ENCODE measurements around the gene ILF3.

ILF3 gene

GRCh38 chr19:10653732-10654609, at the start of gene ILF3:
Gene ILF3, plus strand, starts transcription at chr19:10654346. Its CDS starts 16,260 bp downstream, at chr19:10670606.
- peak; percentile 100 for DNase-seq (ENCODE audit: low spot score)

GRCh38 chr19:10604460-10604980, 49.6 kb upstream of the ILF3 start:
- no peak for DNase-seq (ENCODE audit: low spot score)

- DNase-seq (ENCODE audit: low spot score): no peak
These were observed 42.2 kb upstream of the ILF3 start for GRCh38 chr19:10611907-10612306.

DNA sequence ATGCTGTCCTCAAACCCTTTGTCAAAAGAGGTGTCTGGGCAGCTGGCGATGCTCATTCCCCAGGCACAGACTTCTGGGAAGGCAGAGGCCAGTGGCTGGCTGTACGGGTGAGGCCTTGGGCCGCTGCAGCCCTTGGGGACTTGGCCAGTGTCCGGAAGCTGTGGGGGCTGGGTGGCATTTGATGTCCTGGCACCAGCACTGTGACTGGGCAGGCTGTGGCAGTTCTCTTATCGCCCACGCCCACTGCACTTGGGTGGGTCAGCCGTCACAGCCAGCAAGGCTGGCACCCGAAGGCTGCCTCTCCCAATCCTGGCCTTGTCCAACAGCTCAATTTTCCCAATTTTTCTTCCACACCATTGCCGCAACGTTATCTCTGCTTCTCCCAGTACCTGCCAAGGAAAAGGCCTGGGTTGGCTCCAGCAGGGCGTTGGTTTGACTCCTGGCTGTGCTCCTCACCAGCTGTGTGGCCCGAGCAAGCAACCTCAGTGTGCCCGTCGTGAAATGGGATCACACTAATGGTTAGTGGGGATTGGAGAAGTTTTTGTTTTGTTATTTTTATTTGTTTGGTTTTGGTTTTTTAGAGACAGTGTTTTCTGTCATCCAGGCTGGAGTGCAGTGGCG, 41.5 kb upstream of the ILF3 start:
- peak; percentile 59 for DNase-seq (ENCODE audit: low spot score)

- no peak for DNase-seq (ENCODE audit: low spot score)
These were observed 38.6 kb upstream of the ILF3 start for GRCh38 chr19:10615429-10616023.

- DNase-seq (ENCODE audit: low spot score): no peak
These were observed 36.6 kb upstream of the ILF3 start for GRCh38 chr19:10617409-10618121.

DNA sequence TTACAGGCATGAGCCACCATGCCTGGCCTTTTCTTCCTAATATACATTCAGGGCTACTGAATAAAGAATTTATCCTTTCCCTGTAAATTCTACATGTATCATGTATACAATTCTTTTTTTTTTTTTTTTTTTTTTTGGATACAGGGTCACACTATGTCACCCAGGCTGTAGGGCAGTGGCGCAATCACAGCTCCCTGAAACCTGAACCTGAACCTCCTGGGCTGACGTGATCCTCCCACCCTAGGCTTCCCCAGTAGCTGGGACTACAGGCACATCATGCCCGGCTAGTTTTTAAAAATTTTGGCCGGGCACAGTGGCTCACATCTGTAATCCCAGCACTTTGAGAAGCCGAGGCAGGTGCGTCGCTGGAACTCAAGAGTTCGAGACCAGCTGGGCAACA, 35.3 kb upstream of the ILF3 start:
- DNase-seq (ENCODE audit: low spot score): no peak

GRCh38 chr19:10620786-10621185, 33.4 kb upstream of the ILF3 start:
- no peak for DNase-seq (ENCODE audit: low spot score)

GRCh38 chr19:10621966-10622365, 32.2 kb upstream of the ILF3 start:
- DNase-seq (ENCODE audit: low spot score): no peak

DNA sequence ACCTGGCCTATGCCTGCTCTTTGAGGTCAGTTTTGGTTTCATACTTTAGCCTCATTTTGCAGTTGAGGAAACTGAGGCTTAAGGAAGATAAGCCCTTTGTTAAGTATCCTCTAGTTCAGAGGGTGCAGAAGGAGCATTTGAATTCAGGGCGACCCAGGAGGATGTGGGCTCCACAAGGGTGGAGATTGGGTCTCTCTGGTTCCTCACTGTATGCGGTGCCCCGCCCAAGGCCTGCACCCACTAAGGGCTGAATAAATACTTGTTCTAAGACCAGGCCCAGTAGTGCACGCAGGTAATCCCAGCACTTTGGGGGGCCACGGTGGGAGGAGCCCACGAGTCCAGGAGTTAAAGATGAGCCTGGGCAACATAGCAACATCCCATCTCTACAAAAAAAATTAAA, 29.6 kb upstream of the ILF3 start:
- no peak for DNase-seq (ENCODE audit: low spot score)

- peak; percentile 78 for DNase-seq (ENCODE audit: low spot score)
These were observed 29.0 kb upstream of the ILF3 start, which contains the start of gene SLC44A2 for GRCh38 chr19:10625003-10625761. Gene SLC44A2, plus strand, starts transcription at chr19:10625553. Its CDS starts 81 bp downstream, at chr19:10625634.

DNA sequence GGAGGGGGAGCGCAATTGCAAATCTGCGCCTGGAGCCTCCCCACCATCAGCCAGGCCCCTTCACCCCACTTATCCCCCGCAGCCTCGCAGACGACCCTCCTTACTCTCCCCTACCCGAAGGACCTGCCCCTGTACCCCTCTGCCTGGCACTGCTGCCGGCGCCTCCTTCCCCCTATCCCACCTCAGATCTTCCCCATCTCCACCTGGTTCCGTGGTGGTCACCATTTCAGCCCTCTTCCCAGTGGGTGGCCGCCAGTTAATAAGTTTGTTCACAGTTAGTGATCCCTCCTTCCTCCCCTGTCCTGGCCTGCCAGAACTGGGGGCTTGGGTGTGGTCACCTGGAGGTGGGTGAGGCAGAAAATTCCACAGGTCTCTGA, 28.4 kb upstream of the ILF3 start:
- no peak for DNase-seq (ENCODE audit: low spot score)

DNA sequence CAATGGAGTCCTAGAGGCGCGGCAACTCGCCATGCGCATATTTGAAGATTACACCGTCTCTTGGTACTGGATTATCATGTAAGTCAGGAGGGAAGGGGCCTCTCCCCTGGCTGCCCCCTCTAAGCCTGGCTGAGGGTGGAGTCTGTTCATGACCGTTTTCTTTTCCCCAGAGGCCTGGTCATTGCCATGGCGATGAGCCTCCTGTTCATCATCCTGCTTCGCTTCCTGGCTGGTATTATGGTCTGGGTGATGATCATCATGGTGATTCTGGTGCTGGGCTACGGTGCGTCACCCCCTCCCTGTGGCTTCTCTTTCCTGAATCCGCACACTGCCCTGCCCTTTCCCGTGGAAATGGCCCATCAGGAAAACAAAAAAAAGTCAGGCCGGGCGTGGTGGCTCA, 22.3 kb upstream of the ILF3 start:
- no peak for DNase-seq (ENCODE audit: low spot score)

GRCh38 chr19:10634430-10634829, 19.7 kb upstream of the ILF3 start:
- DNase-seq (ENCODE audit: low spot score): no peak

DNA sequence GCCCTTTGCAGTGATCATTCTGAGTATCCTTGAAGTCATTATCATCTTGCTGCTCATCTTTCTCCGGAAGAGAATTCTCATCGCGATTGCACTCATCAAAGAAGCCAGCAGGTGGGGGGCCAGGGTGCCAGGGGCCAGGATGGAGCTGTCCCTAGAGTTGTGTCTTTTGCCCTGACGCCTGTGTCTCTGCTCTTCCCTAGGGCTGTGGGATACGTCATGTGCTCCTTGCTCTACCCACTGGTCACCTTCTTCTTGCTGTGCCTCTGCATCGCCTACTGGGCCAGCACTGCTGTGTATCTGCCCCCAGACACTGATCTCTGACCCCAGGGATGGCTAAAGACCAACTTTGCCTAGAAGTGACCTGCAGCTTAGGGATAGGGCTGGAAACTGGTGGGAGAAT, 19.2 kb upstream of the ILF3 start:
- no peak for DNase-seq (ENCODE audit: low spot score)

- DNase-seq (ENCODE audit: low spot score): no peak
These were observed 17.7 kb upstream of the ILF3 start for GRCh38 chr19:10636304-10636972.

- no peak for DNase-seq (ENCODE audit: low spot score)
These were observed 16.3 kb upstream of the ILF3 start for GRCh38 chr19:10637894-10638293.

DNA sequence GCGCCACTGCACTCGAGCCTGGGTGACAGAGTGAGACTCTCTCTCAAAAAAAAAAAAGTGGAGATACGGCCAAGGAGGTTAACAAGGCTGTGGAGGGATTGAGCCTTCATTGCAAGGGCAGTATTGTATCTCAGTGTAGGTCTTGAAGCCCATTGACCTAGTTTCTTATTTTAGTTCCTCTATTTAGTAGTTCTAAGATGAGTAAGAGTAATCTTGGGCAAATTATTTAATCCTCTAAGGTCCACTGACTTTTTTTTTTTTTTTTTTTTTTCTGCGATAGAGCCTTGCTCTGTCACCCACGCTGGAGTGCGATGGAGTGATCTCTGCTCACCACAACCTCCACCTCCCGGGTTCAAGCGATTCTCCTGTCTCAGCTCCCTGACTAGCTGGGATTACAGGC, 14.3 kb upstream of the ILF3 start:
- no peak for DNase-seq (ENCODE audit: low spot score)

DNA sequence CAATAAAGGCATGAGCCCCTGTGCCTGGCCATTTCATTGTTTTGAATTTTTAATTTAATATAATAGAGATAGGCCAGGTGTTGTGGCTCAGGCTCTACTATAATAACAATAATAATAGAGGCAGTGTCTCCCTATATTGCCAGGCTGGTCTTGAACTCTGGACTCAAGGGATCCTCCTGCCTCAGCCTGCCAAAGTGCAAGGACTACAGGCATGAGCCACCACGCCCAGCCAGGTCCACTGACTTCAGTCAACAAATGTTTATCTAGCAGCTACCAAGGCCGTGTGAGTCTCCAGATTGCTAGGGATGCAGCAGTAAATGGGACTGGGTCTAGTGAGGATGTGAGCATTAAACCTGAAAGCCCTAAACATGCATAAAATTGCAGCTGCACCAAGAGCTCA, 13.8 kb upstream of the ILF3 start:
- DNase-seq (ENCODE audit: low spot score): no peak

DNA sequence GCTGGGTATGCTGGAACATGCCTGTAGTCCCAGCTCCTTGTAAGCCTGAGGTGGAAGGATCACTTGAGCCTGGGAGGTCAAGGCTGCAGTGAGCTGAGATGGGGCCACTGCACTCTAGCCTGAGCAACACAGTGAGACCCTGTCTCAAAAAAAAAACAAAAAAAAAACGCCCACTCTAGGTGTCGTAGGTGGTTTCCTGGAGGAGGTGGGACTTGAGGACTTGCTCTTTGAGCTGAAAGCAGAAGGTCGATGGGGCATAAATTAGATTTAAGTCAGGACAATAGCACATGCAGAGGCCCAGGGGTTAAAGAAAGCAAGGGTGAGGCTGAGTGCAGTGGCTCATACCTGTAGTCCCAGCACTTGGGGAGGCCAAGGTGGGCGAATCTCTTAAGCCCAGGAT, 12.9 kb upstream of the ILF3 start:
- DNase-seq (ENCODE audit: low spot score): no peak

Data from putamen (tissue), 1 donor.